Tibial artery (tissue), 4 donors: ENCODE measurements around the gene UGT2A1.
"Not testable (repeated sequence)": the region's sequence is repeated elsewhere in the genome, so short reads cannot be mapped to it uniquely, and the experiment has no call there.

ENCODE experiments used
- DNase-seq, 2 donors: peaks; one replicate each; pipeline ENCODE4 v3.0.0-alpha.2; 2019
- H3K27ac ChIP-seq, 2 donors: fragments of 200-600 bp; sonication (generic) in 1 of 2; 1 replicate in 1 of 2; 2 replicates in 1 of 2; pipeline ENCODE4 v1.5.1; 2018 to 2019; ENCODE audit warnings: mild to moderate bottlenecking in 1 of 2
- H3K27me3 ChIP-seq, 2 donors: fragments of 200-600 bp; sonication (generic) in 1 of 2; one replicate each; pipeline versions ENCODE4 v1.5.1 to v1.6.0; 2016 to 2019
- H3K36me3 ChIP-seq, 3 donors: fragments of 200-600 bp; sonication (generic) in 2 of 3; one replicate each; pipeline ENCODE4 v1.5.1; 2016 to 2019; ENCODE audit warnings: mild to moderate bottlenecking in 2 of 3
- H3K4me1 ChIP-seq, 4 donors: fragments of 200-600 bp; sonication (generic) in 2 of 4; 1 replicate in 3 of 4; 2 replicates in 1 of 4; pipeline ENCODE4 v1.5.1; 2016 to 2019
- H3K4me3 ChIP-seq, 2 donors: fragments of 200-600 bp; sonication (generic) in 1 of 2; 1 replicate in 1 of 2; 2 replicates in 1 of 2; pipeline ENCODE4 v1.5.1; 2018 to 2019; ENCODE audit warnings: mild to moderate bottlenecking in 2 of 2
- H3K9me3 ChIP-seq, 3 donors: fragments of 200-600 bp; sonication (generic) in 1 of 3; one replicate each; pipeline ENCODE4 v1.5.1; 2016 to 2019
- intact Hi-C: fragments of 100-400 bp; cut with DNase I; formaldehyde crosslinking; loops from one replicate; pipeline ENCODE4 v1.15.0; 2023; ENCODE audit warnings: low total_unique reads
- TF ChIP-seq, protein P1 (sequence below), 2 experiments: fragments of 200-600 bp in 1 of 2; fragments of 450-650 bp in 1 of 2; IDR thresholded peaks; one replicate each; pipeline ENCODE4 v1.5.1; 2017 to 2019; ENCODE audit warnings: antibody characterized with exemption in 2 of 2, mild to moderate bottlenecking in 1 of 2, moderate library complexity in 1 of 2

UGT2A1 gene

DNA sequence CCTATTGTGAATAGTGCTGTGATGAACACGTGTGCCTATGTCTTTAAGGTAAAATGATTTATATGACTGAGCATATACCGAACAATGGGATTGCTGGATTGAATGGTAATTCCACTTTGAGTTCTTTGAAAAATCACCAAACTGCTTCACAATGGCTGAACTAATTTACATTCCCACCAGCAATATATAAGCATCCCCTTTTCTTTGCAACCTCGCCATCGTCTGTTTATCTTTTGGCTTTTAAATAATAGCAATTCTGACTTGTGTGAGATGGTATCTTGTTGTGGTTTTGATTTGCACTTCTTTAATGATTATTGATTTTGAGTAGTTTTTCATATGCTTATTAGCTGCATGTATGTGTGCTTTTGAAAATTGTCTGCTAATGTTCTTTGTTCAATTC is 31.8 kb upstream of the UGT2A1 start:
- Histone ChIP-seq H3K27me3 (no peaks in the 10 kb centered on the region), H3K36me3 (no peaks in the 10 kb centered on the region), H3K9me3 (no peaks in the 10 kb centered on the region), H3K4me3 (no peak overlapping the region), H3K4me1 (no peaks in the 10 kb centered on the region), H3K27ac (no peak overlapping the region)
- TF ChIP-seq, protein P1, sequence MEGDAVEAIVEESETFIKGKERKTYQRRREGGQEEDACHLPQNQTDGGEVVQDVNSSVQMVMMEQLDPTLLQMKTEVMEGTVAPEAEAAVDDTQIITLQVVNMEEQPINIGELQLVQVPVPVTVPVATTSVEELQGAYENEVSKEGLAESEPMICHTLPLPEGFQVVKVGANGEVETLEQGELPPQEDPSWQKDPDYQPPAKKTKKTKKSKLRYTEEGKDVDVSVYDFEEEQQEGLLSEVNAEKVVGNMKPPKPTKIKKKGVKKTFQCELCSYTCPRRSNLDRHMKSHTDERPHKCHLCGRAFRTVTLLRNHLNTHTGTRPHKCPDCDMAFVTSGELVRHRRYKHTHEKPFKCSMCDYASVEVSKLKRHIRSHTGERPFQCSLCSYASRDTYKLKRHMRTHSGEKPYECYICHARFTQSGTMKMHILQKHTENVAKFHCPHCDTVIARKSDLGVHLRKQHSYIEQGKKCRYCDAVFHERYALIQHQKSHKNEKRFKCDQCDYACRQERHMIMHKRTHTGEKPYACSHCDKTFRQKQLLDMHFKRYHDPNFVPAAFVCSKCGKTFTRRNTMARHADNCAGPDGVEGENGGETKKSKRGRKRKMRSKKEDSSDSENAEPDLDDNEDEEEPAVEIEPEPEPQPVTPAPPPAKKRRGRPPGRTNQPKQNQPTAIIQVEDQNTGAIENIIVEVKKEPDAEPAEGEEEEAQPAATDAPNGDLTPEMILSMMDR (IDR thresholded peaks at IDR 0.05) = no peak
- intact Hi-C loops = loop anchor here (5.0 kb wide), 1 partner anchor 197 kb away; no protein-coding TSS in a partner anchor
- no peak for DNase-seq

DNA sequence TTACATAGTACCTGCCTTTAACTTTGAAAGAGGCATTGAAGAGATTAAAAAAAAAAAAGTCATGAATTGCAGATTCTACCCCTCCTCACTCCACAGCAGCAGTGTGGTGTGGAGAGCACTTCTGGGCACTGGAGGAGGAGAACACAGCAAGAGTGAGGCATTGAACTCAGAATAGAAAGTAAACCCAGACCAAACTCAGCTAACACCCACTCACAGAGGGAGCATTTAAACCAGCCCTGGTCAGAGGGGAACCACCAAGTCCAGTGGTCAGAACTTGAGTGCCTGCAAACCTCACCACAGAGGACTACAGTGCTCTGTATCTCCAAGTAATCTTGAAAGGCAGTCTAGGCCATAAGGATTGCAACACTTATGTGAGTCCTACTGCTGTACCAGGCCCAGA is 15.6 kb upstream of the UGT2A1 start:
- no peak overlapping the region for H3K4me3 ChIP-seq
- H3K27ac ChIP-seq = no peak overlapping the region
- H3K9me3 ChIP-seq = no peaks in the 10 kb centered on the region
- DNase-seq = no peak
- no peaks in the 10 kb centered on the region for H3K36me3 ChIP-seq
- H3K27me3 ChIP-seq = no peaks in the 10 kb centered on the region
- TF ChIP-seq, protein P1 (IDR thresholded peaks at IDR 0.05) = no peak
- intact Hi-C loops = no loop called here
- H3K4me1 ChIP-seq = no peaks in the 10 kb centered on the region

DNA sequence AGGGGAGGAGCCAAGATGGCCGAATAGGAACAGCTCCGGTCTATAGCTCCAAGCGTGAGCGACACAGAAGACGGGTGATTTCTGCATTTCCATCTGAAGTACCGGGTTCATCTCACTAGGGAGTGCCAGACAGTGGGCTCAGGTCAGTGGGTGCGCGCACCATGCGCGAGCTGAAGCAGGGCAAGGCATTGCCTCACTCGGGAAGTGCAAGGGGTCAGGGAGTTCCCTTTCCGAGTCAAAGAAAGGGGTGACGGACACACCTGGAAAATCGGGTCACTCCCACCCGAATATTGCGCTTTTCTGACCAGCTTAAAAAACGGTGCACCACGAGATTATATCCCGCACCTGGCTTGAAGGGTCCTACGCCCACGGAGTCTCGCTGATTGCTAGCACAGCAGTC is 11.0 kb upstream of the UGT2A1 start:
- H3K4me3 ChIP-seq, H3K9me3 ChIP-seq, H3K27ac ChIP-seq, intact Hi-C loops, H3K36me3 ChIP-seq, H3K4me1 ChIP-seq, DNase-seq, H3K27me3 ChIP-seq: not testable (repeated sequence)

DNA sequence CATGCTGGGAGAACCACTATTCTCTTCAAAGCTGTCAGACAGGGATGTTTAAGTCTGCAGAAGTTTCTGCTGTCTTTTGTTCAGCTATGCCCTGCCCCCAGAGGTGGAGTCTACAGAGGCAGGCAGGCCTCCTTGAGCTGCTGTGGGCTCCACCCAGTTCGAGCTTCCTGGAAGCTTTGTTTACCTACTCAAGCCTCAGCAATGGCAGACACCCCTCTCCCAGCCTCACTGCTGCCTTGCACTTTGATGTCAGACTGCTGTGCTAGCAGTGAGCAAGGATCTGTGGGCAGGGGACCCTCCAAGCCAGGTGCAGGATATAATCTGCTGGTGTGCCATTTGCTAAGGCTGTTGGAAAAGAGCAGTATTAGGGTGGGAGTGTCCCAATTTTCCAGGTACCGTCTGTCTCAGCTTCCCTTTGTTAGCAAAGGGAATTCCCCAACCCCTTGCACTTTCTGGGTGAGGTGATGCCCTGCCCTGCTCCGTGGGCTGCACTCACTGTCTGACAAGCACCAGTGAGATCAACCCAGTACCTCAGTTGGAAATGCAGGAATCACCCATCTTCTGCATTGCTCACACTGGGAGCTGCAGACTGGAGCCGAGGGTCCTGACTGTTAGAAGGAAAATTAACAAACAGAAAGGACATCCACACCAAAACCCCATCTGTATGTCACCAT is 8.2 kb upstream of the UGT2A1 start:
- intact Hi-C loops, H3K27me3 ChIP-seq, H3K9me3 ChIP-seq, H3K27ac ChIP-seq, H3K4me3 ChIP-seq, H3K4me1 ChIP-seq, DNase-seq, H3K36me3 ChIP-seq: not testable (repeated sequence)

DNA sequence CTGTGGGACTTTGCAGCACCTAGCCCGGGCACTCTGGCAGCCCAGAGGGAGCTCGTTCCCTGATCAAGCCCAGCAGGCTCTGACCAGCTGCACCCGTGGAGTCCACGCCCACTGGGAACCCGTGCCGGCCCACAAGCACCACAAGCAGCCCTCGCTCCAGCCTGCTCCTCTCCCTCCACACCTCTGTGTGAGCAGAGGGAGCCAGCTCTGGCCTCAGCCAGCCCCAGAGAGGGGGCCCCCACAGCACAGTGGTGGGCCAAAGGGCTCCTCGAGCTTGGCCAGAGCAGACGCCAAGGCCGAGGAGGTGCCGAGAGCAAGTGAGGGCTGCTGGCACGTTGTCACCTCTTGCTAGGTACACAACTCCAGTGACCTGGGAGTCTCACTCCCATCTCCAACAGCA is 5.1 kb upstream of the UGT2A1 start:
- TF ChIP-seq, protein P1 (IDR thresholded peaks at IDR 0.05) = no peak
- no peak for DNase-seq
- Histone ChIP-seq H3K9me3 (no peaks in the 10 kb centered on the region), H3K27me3 (no peaks in the 10 kb centered on the region), H3K36me3 (no peaks in the 10 kb centered on the region), H3K27ac (no peak overlapping the region), H3K4me1 (no peaks in the 10 kb centered on the region), H3K4me3 (no peak overlapping the region)
- intact Hi-C loops = no loop called here

DNA sequence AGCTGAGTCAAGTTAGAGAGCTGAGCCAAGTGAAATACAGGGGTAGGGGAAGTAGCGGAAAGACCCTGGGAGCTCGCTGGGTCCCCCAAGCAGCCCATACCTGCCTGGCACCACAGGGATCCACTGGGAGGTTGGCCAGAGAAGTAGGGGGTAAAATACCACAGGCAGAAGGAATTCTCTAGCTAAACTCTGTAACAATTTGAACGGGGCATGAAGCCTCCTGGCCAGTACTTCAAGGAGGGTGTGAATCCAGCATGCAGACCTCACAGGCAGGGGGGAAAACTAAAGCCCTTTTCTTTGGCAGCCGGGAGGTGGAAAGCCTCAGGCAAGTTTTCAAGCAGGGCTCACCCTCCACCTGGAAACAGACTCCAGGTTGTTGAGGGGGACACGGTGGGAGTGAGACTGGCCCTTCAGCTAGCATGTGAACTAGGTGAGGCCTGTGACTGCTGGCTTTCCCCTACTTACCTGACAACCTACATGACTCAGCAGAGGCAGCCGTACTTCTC is 3.7 kb upstream of the UGT2A1 start:
- Histone ChIP-seq H3K9me3 (no peaks in the 10 kb centered on the region), H3K27ac (no peak overlapping the region), H3K36me3 (no peaks in the 10 kb centered on the region), H3K27me3 (no peaks in the 10 kb centered on the region), H3K4me1 (no peaks in the 10 kb centered on the region), H3K4me3 (no peak overlapping the region)
- DNase-seq = no peak
- TF ChIP-seq, protein P1 (IDR thresholded peaks at IDR 0.05) = no peak
- intact Hi-C loops = no loop called here

DNA sequence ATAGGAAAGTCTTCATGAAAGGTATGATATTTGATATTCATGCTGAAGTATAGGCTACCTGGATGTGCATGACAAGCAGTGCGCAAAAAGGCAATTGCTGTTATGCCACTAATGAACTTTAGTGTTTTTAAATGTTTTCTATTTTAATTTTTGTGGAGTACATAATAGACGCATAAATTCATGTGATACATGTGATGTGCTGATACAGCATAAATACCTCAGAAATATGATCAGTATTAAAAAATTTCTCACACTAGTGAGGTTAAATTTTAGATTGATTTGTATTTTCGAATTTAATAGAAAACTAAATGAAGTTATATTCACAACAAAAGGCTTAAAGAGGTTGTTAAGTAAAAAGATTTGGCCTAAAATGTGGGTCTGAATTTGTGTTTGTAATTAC is 2.2 kb downstream of the UGT2A1 start:
- Histone ChIP-seq H3K27me3 (no peaks in the 10 kb centered on the region), H3K4me1 (no peaks in the 10 kb centered on the region), H3K27ac (no peak overlapping the region), H3K36me3 (no peaks in the 10 kb centered on the region), H3K4me3 (no peak overlapping the region), H3K9me3 (no peaks in the 10 kb centered on the region)
- no peak for DNase-seq
- TF ChIP-seq, protein P1 (IDR thresholded peaks at IDR 0.05) = no peak
- intact Hi-C loops = no loop called here
